HUES64 (cell line): ENCODE measurements around the gene LPAR5.

Experiments used
- H3K27ac ChIP-seq: 2 replicates; pipeline ENCODE4 v1.7.0; 2013; ENCODE audit warnings: low read depth, low read length, inconsistent platforms
- H3K27me3 ChIP-seq: 2 replicates; pipeline ENCODE4 v1.6.1; 2013; ENCODE audit warnings: mild to moderate bottlenecking, low read length; ENCODE audit not compliant: insufficient read depth
- H3K36me3 ChIP-seq: 2 replicates; pipeline ENCODE4 v1.6.1; 2013; ENCODE audit warnings: mild to moderate bottlenecking, low read length; ENCODE audit not compliant: insufficient read depth
- H3K4me1 ChIP-seq: 2 replicates; pipeline ENCODE4 v1.6.1; 2013; ENCODE audit warnings: mild to moderate bottlenecking, low read length, moderate library complexity; ENCODE audit not compliant: insufficient read depth
- H3K4me3 ChIP-seq: 2 replicates; pipeline ENCODE4 v1.5.1; 2013; ENCODE audit warnings: mild to moderate bottlenecking, low read length, moderate library complexity
- H3K9ac ChIP-seq: 2 replicates; pipeline ENCODE4 v1.6.1; 2013; ENCODE audit warnings: mild to moderate bottlenecking, low read depth, low read length
- H3K9me3 ChIP-seq: 2 replicates; pipeline ENCODE4 v1.6.1; 2013; ENCODE audit warnings: low read depth, low read length; ENCODE audit not compliant: insufficient read depth
- WGBS: fragments of 150-250, 120-280 bp; methylation state at CpG from one replicate; pipeline ENCODE4 v1.1.7; 2013; ENCODE audit warnings: missing lambda C conversion rate; 5-methylcytosine and 5-hydroxymethylcytosine counted together

Gene LPAR5

DNA sequence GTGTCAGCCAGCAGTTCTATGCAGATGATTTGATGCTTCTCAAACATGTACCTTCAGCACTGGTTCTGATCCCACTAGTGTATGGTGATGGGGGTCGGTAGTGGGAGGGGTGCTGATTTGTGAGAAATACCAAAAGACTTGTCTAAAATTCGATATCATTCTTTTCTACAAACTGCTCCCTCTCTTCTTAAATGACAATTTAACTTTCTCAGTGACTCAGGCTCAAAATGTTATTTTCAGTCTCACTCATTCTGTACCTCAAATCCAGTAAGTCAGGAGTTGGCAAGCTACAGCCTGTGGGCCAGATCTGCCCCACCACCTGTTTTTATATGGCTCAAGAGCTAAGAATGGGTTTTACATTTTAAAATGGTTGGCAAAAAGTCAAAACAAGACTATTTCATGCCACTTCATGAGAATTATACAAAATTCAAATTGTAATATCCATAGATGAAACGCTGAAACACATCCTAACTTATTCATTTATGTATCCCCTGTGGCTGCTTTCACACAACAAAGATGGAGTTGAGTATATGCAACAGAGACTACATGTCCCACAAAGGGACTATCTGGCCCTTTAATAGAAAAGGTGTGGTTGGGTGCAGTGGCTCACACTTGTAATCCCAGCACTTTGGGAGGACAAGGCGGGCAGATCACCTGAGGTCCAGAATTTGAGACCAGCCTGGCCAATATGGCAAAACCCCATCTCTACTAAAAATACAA, 61.0 kb downstream of the LPAR5 start:
- Histone ChIP-seq H3K4me1 (no peaks in the 10 kb centered on the region), H3K4me3 (no peak overlapping the region), H3K9me3 (no peaks in the 10 kb centered on the region), H3K27ac (no peak overlapping the region), H3K27me3 (no peaks in the 10 kb centered on the region), H3K36me3 (peaks cover 89% of the 10 kb centered on the region), H3K9ac (no peak overlapping the region)
- WGBS = 90% methylated on average over 4 of the region's 4 CpGs

DNA sequence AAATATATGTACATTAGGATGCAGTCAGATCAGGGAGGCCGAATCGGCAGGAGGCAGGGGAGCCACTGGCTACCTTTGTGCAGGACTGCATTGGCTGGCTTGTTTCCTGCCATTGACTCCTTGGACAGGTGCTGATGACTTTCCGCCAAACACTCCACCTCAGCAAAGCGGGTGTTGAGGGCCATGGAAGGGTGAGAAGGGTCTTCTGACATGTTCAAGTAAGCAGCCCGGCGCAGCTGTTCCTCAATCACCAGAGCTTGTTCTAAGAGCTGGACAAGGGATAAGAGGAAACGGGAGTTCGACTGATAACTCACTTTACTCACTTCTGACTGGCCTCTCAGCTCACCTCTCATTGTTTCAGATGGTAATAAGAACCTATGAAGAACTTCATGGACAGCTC, 62.8 kb downstream of the LPAR5 start:
- Histone ChIP-seq H3K27me3 (no peaks in the 10 kb centered on the region), H3K27ac (no peak overlapping the region), H3K36me3 (peaks cover 84% of the 10 kb centered on the region), H3K4me1 (no peaks in the 10 kb centered on the region), H3K9me3 (no peaks in the 10 kb centered on the region), H3K9ac (no peak overlapping the region), H3K4me3 (no peak overlapping the region)
- WGBS = 95% methylated on average over 8 of the region's 8 CpGs

DNA sequence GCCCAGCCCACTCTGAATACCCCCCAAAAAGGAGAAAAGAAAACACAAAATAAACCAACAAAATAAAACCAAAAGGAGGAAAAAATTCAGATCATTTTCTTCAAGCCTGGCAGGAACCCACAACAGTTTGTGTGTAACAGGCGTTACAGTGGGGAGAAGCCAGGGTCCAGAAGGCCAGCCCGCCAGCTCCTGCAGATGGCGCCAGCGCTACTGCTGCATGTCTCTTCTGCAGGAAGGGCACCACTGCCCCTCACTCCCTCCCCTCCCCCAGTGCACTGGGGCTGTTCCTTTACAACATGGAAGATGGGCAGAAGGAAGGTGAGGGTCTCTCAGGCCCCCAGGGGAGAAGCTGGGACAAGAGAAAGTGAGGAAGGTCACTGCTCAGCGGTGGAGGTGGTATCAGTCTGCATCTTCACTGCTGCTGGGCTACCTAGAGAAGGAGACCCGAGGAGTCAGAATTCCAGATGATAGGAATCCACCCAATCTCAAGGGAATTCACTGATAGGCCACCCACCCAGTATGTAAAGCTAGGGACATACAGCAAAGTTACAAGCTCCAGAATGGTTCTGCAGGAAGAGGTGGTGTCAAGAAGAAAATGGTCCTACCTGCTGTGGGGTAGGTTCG, 65.4 kb downstream of the LPAR5 start:
- H3K9ac ChIP-seq = no peak overlapping the region
- H3K9me3 ChIP-seq = no peaks in the 10 kb centered on the region
- 0 out of 2 replicates have a peak, but pooled peaks cover 5% of the 10 kb centered on the region for H3K4me1 ChIP-seq
- H3K36me3 ChIP-seq = peaks cover 77% of the 10 kb centered on the region
- H3K27ac ChIP-seq = no peak overlapping the region
- no peak overlapping the region for H3K4me3 ChIP-seq
- H3K27me3 ChIP-seq = no peaks in the 10 kb centered on the region
- WGBS = 77% methylated on average over 7 of the region's 7 CpGs

DNA sequence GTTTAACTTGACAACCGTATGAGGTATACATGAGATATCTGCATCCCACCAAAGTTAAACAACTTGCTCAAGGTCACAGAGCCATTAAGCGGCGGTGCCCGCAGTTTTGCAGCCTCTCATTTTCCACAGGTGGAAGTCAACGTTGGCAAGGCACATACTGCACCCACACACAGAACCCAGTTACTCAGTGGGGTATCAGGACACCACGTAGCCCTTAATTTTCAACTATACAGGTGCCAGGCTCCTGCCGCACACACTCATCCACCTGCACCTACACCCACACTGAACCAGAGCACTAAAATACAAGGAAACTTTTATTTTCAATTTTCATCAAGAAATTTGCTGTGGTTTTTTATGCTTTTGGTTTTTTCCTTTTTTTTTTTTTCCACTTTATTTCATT, 66.0 kb downstream of the LPAR5 start:
- 91% methylated on average over 7 of the region's 7 CpGs for WGBS
- 0 out of 2 replicates have a peak, but pooled peaks cover 5% of the 10 kb centered on the region for H3K4me1 ChIP-seq
- H3K36me3 ChIP-seq = peaks cover 77% of the 10 kb centered on the region
- no peak overlapping the region for H3K4me3 ChIP-seq
- no peak overlapping the region for H3K27ac ChIP-seq
- no peaks in the 10 kb centered on the region for H3K27me3 ChIP-seq
- no peak overlapping the region for H3K9ac ChIP-seq
- H3K9me3 ChIP-seq = no peaks in the 10 kb centered on the region

DNA sequence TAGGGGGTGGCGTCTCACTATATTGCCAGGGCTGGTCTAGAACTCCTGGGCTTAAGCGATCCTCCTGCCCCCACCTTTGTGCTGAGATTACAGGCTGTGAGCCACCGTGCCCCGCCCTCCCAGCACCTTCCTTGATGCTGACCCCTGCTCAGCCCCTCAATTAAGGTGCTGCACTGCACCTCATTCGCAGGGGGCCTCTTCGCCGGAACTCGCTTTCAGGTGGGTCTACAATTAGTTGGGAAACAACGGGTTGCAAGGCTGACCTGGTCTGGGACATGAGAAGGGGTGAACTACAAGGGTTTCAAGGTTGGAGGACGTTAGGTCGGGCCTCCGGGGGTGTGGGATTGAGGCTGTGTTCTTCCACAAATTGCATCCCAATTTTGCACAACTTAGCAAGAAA, 66.4 kb downstream of the LPAR5 start:
- peak overlapping the region; percentile 15; the same call in 1 of the 2 replicates for H3K27ac ChIP-seq
- H3K4me1 ChIP-seq = 0 out of 2 replicates have a peak, but pooled peaks cover 5% of the 10 kb centered on the region
- no peaks in the 10 kb centered on the region for H3K27me3 ChIP-seq
- peaks cover 76% of the 10 kb centered on the region for H3K36me3 ChIP-seq
- H3K4me3 ChIP-seq = no peak overlapping the region
- no peak overlapping the region for H3K9ac ChIP-seq
- H3K9me3 ChIP-seq = no peaks in the 10 kb centered on the region
- WGBS = 95% methylated on average over 11 of the region's 12 CpGs
